Spinal cord (tissue), 10 donors: ENCODE results near the gene GCFC2. TPM values are rescaled to one million over a fixed set of nuclear protein-coding genes. Genes with fewer than 3 reads are reported as not detected.

Source experiments
- DNase-seq, 6 donors: peaks; one replicate each; pipeline versions ENCODE4 v3.0.0 to v3.0.0-alpha.2; 2013 to 2015; ENCODE audit warnings: low spot score in 6 of 6, low read depth in 4 of 6
- H3K27ac ChIP-seq: one replicate; pipeline ENCODE4 v1.5.1; 2013; ENCODE audit warnings: low read depth, low read length, control low read depth
- H3K27me3 ChIP-seq: one replicate; pipeline ENCODE4 v1.6.1; 2013; ENCODE audit warnings: low read length; ENCODE audit not compliant: control insufficient read depth, insufficient read depth
- H3K36me3 ChIP-seq: one replicate; pipeline ENCODE4 v1.6.1; 2013; ENCODE audit warnings: low read length; ENCODE audit not compliant: control insufficient read depth, insufficient read depth
- H3K4me1 ChIP-seq: one replicate; pipeline ENCODE4 v1.6.1; 2013; ENCODE audit warnings: low read length; ENCODE audit not compliant: control insufficient read depth, insufficient read depth
- H3K4me3 ChIP-seq: one replicate; pipeline ENCODE4 v1.5.1; 2013; ENCODE audit warnings: low read depth, low read length, control low read depth
- H3K9me3 ChIP-seq: one replicate; pipeline ENCODE4 v1.6.1; 2013; ENCODE audit warnings: low read length; ENCODE audit not compliant: control insufficient read depth, insufficient read depth
- WGBS: methylation state at CpG from one replicate; pipeline ENCODE4 v1.1.5; 2013; ENCODE audit warnings: missing lambda C conversion rate; ENCODE audit not compliant: insufficient coverage; 5-methylcytosine and 5-hydroxymethylcytosine counted together
- polyA plus RNA-seq, 2 donors: library from polyadenylated mRNA; unstranded; fragments of 120-200 nt; gene quantifications; one replicate each; pipeline ENCODE4 v1.2.1, GENCODE V29; 2013; ENCODE audit not compliant: insufficient read length in 2 of 2
- small RNA-seq: library from RNA; depleted of rRNA; stranded (forward); fragments of <200 nt; gene quantifications from one replicate; pipeline ENCODE3, GENCODE V24; 2014; ENCODE audit warnings: low replicate concordance
- total RNA-seq, 2 donors: library from RNA; depleted of rRNA in 1 of 2; stranded (reverse); fragments of 120-200 nt in 1 of 2; fragments of >200 nt in 1 of 2; gene quantifications; one replicate each; pipeline versions ENCODE4 v1.2.3 to v1.2.4, GENCODE V29; 2013 to 2014
- donor health status: healthy.

Gene GCFC2
- total and polyA plus RNA-seq, 4 donors, result 24.5 to 31.7 (median 27.1) TPM

GRCh38 chr2:75619956-75620740 lies 90.6 kb downstream of the GCFC2 start:
- WGBS, result no CpG with 5 or more reads among the region's 4 CpGs
- DNase-seq, result peak in 1 of 6 donors; percentile 11
- Histone ChIP-seq H3K4me3 (no peak overlapping the region), H3K27ac (no peak overlapping the region), H3K4me1 (no peaks in the 10 kb centered on the region), H3K27me3 (no peaks in the 10 kb centered on the region), H3K9me3 (no peaks in the 10 kb centered on the region), H3K36me3 (no peaks in the 10 kb centered on the region)

GRCh38 chr2:75616933-75617332 lies 93.8 kb downstream of the GCFC2 start:
- no CpG with 5 or more reads among the region's 3 CpGs for WGBS
- no peak for DNase-seq
- no peak overlapping the region for H3K27ac ChIP-seq
- no peaks in the 10 kb centered on the region for H3K27me3 ChIP-seq
- no peak overlapping the region for H3K4me3 ChIP-seq
- H3K36me3 ChIP-seq, result no peaks in the 10 kb centered on the region
- no peaks in the 10 kb centered on the region for H3K4me1 ChIP-seq
- no peaks in the 10 kb centered on the region for H3K9me3 ChIP-seq

- H3K9me3 ChIP-seq, result no peaks in the 10 kb centered on the region
- DNase-seq, result no peak
- H3K4me3 ChIP-seq, result no peak overlapping the region
- H3K27ac ChIP-seq, result no peak overlapping the region
- H3K36me3 ChIP-seq, result no peaks in the 10 kb centered on the region
- no peaks in the 10 kb centered on the region for H3K4me1 ChIP-seq
- WGBS, result no CpG with 5 or more reads among the region's 4 CpGs
- H3K27me3 ChIP-seq, result no peaks in the 10 kb centered on the region
Observed at GRCh38 chr2:75616406-75616805, 94.3 kb downstream of the GCFC2 start.

GRCh38 chr2:75614162-75614651 lies 96.5 kb downstream of the GCFC2 start:
- no peaks in the 10 kb centered on the region for H3K27me3 ChIP-seq
- no peak overlapping the region for H3K27ac ChIP-seq
- H3K4me3 ChIP-seq, result no peak overlapping the region
- H3K36me3 ChIP-seq, result no peaks in the 10 kb centered on the region
- H3K4me1 ChIP-seq, result peaks cover under 1% of the 10 kb centered on the region
- no peak for DNase-seq
- 100% methylated on average over 2 of the region's 5 CpGs for WGBS
- no peaks in the 10 kb centered on the region for H3K9me3 ChIP-seq

GRCh38 chr2:75612862-75613243 lies 97.9 kb downstream of the GCFC2 start:
- Histone ChIP-seq H3K9me3 (no peaks in the 10 kb centered on the region), H3K27me3 (no peaks in the 10 kb centered on the region), H3K27ac (no peak overlapping the region), H3K36me3 (no peaks in the 10 kb centered on the region), H3K4me1 (peaks cover 8% of the 10 kb centered on the region), H3K4me3 (no peak overlapping the region)
- no CpG with 5 or more reads among the region's 5 CpGs for WGBS
- DNase-seq, result no peak

Small RNA genes within 50 kb of the gene (small RNA-seq; reads per million reads assigned to genes)
- 0.06 reads per million for gene RF00012

Other genes starting within 250 kb of the GCFC2 start
- 1 to 10 TPM; 2.2 to 3.4 TPM for gene EVA1A, start 150.0 kb downstream of the GCFC2 start, total RNA-seq
- gene EVA1A, start 150.0 kb downstream of the GCFC2 start, polyA plus RNA-seq, result 1 to 10 TPM; 1.0 to 1.1 TPM
- 10 to 100 TPM; 54.5 to 59.9 TPM for gene MRPL19, start 64.1 kb downstream of the GCFC2 start, total RNA-seq
- 10 to 100 TPM; 40.8 to 57.1 TPM for gene MRPL19, start 64.1 kb downstream of the GCFC2 start, polyA plus RNA-seq